GM21825 (cell line): Measurements from ENCODE around the gene SETBP1.
A peak's percentile ranks its signal among the peaks of the same experiment; 100 is the strongest.

Experiments used
- ATAC-seq: cut with Tn5 transposase; IDR thresholded peaks from one replicate; pipeline ENCODE4 v1.9.1; 2021; ENCODE audit warnings: mild to moderate bottlenecking, moderate library complexity; ENCODE audit not compliant: unreplicated experiment

Gene SETBP1

DNA sequence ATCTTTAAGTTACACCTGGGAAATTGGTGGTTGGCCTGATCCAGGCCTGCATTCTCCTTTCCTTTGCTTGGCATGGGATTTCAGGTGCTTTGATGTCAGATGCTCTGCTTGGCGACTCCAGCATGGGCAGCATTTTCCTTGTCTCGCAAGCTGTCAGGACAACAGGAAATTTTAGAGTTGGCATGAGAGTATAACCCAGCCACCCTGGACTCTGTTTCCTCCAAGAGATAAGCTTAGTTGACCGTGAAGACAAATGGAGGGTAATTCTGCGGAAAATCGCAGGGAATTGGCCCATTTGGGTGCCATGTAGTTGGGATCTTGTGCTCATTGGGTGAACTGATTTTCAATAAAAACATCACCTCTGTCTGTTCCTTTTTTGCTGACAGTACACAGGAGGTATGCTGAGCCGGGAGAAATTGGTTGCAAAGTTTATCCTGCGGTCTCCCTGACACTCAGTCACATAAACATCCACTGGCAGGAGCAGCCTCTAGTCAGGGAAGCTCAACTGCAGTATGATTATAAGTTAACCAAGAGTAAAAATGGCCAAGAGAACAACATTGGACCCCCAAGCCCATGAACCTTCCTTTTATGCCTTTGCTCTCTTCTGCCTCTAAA lies 409.9 kb downstream of the SETBP1 start:
- no peak for ATAC-seq

DNA sequence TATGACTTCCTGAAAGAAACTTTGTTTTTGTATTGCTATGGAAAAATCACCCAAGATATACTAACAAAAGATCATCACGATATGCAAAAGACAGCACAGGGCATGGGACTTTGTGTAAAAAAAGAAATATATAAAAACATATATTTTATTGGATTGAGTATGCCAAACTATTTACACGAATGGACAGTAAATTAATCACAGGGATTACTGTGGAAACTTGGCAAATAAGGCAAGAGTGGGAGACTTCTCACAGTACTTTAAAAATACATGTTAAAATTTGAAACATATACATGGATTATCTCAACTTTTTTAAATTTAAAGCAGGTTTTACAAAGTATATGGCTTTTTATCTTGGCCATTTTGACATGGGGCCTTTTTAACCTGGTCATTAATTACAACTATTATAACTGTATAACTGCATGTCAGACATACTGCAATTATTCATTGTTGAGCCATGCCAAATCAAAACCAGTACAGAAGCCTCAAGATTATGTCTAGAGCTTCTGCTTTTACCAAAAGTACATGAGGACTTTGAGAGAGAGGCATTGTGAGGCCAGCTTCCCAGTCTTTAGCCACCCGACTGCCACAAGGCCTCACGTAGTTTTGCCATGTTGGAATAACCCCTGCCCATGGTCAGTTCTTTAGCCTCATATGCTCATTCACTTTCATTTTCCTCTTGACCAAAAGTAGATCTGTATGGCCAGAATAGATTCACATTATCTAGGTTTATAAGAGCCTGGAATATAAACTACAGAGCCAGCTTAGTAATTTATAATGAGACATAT lies 419.8 kb downstream of the SETBP1 start:
- ATAC-seq: no peak

DNA sequence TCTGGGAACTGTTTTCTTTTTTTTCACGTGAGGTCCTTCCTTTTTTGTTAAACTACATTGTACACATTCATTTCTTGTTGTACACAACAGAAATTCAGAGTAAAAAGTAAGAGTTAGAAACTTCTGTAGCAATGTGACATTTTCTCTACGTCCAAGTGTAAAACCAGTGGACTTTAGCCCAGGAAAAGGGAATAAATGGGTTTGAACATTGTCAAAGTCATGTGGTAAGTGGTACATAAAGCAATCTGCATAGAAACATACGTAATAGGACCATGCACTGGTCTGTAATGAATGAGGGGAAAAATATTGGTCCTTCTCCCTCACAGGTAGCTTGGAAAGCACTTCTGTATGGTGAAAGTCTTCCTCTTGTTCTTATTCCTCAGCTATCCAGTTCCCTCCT lies 421.4 kb downstream of the SETBP1 start:
- ATAC-seq: no peak

DNA sequence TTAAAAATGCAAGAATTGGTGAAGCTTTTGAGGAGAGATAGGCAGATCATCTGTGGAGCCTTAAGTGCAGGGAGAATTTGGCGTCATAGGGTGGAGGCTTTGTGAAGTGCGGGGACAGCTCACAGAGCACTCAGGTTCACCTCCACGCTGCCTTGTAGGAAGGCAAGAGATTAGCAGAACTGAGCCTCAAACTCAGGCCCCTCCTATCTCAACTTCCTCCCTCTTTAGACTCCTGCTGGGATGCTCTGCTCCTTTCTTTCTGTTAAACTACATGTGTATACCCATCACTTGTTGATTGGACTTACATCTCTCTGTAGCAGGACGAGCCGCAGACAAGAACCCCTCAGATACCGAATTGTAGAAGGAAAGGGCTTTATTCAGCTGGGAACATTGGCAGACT lies 422.2 kb downstream of the SETBP1 start:
- ATAC-seq: no peak

DNA sequence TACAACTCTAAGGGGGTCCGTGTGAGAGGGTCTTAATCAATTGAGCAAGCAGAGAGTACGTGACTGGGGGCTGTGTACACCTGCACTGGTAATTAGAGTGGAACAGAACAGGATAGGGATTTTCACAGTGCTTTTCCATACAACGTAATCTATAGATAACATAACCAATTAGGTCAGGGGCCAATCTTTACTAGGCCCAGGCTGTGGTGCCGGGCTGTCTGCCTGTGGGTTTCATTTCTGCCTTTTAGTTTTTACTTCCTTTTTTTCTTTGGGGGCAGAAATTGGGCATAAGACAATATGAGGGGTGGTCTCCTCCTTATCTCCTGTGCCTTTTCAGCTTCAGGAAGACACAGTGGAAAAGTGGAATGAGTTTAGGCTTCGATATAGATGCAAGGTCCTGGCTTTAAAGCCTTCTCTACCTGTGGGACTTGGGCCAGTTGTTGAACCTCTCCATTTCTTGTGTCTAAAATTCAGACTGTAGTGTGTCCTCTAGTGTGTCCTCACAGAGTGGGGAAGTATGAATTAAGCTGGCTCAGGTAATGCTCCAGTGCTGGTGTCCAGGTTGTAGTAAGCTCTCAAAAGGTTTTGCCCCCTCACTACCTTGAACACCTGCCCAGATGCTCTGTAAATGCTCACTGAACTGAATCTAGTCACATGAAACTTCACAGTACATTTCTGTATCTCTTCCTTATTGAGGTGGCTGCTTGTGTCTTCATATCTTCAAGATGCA lies 422.8 kb downstream of the SETBP1 start:
- peak; percentile 46 for ATAC-seq

DNA sequence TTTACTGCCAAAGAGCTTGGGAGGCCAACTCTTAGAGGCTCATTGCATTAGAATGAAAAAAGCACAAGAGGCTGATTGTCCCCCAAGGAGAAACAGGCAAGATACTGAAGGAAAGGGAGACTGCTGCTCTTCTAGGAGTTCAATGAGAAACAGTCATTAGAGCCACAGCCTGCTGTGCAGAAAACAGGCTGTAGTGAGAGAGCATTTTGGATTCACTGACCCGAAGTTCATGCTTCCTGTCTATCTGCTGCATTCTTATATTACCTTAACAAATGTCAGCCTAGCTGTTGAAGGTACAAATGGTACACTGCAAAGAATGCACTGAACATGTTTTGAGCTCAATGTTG lies 423.3 kb downstream of the SETBP1 start:
- peak; percentile 16 for ATAC-seq

DNA sequence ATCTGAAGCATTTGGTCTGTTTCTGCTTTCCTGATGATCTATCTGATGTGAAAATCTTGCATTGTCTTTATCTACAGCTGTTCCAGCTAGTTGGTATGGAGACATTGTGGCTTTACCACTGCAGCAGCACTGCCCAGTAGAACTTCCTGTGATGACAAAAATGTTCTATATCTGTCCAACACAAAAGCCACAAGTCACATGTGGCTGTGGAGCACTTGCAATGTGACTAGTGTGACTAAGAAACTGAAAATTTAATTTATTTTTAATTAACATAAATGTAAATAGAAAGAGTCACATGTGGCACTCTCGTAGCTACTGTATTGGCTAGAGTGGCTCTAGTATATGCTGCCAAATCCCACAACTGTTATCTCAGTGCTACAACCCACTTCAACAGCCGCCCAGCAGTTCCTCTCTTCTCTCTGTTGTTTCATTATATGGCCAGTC lies 425.7 kb downstream of the SETBP1 start:
- ATAC-seq: peak; percentile 87

DNA sequence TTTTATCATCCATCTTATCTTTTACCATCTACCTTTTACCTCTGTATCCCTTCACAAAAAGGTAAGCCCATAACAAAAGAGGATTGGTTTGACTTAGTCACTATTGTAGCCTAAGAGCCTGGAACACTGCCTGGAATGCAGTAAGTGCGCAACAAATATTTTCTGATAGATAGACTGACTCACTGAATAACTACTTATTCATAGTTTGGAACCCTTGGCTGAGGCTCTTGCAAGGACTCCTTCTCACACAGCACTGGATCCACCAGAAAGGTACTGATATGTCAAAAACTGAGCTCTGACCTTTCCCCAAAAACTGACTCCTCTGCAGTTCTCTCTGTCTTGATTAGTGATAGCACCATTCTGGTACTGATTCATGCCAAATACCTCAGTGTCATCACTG lies 426.7 kb downstream of the SETBP1 start:
- no peak for ATAC-seq

DNA sequence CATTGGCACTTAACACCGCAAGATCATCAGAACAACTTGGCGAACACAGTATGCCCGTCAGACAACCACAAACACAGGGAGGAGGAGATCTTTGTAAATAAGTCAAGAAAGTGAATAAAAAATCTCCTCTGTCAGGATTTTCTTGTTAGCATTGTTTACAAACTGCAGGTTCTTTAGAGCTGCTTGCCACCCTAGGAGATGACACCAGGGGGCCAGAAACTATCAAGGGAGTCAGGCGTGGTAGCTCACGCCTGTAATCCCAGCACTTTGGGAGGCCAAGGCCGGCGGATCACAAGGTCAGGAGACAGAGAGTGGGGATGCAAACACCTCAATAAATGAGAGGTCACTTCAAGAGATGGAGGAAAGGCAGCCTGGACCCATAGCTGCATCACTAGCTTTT lies 428.1 kb downstream of the SETBP1 start:
- no peak for ATAC-seq

DNA sequence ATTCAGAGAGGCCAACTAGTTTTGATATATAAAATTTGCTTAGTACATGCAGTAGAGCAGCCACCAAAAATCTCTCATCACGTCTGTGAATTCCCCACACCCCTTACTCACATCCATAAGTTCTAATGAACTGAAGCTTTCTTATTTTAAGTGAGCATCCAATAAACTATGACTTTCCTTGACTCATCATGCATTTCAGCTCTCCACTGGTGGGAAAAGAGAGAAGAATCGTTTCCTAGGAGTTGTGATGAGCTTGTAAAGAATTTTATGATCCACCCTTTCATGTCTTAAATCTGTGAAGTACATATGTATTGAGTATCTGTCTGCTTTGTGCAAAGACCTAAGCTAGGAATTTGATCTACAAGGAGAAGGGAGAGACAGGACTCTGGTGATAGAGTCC lies 428.6 kb downstream of the SETBP1 start:
- no peak for ATAC-seq

DNA sequence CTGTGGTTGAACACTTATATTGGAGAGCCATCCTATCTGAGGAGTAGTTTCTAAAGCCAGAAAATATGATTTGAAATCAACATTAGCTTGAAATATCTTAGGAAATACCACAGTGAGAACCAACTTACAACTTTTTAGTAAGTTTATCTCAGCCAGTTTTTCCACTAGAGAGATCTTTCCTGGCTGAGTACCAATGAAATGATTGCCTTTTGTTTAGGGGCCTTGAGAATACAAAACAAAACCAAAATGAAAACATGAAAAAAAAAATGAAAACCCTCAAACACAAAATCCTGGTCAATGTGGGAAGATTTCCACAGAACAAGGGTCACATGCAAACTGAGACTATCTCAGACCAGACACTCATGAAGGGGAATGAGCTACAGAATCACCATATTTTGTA lies 429.0 kb downstream of the SETBP1 start:
- ATAC-seq: no peak

DNA sequence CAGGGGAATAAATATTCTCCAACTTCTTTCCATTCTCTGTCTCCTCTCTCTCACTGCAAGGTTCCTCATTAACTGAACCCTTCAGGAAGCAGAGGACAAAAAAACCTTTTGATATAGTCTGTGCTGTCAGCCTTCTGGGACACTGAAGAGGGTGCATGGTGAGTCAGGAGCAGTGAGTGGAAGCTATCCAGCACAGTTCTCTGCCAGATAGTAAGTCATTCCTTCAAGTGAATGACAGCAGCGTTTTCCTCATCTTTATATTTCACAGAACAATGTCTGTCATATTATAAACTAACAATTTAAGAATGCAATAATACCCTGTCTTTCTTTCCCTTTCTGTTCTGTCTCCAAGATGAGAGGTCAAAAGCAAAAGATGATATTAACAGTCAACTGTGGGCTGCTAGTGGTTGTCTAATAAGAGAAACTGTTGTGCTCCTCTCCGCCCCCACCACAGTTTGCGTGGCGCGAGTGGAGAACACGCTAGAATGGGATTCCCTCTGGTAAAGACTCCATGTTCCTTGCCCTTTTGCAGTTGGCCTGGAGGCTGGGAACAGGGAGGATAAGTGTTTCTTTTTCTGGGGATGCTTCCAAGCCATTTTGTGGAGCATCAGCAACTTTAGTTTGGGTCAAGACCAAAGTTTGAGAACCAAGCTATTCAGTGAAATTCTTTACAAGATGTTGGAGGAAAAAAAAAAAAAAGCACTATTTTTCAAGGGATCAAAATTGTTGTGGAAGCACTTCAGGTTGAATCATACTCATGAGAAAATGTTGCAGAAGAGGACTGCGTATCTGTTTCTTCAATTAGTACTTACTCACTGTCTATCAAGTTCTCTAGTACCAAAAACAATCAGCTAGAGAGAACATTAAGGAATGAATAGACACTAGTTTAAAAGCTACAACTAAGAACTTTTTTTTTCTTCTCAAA lies 430.2 kb downstream of the SETBP1 start:
- no peak for ATAC-seq

DNA sequence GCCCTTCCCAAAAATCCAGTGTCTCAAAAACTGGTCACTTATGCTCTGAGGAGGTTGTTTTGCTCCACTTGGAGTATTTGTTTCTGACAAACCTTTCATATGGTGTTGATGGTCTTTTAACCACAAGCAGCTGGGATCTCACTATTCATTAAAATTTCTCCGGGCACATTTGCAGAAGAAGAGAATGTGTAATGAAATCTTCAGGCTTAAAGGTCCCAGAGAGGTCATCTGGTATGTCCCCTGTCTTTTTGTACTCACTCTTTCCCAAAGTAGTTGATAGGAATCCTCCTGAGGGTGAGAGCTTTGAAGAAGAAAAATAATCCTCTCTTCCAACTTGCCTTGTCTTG lies 430.8 kb downstream of the SETBP1 start:
- no peak for ATAC-seq

DNA sequence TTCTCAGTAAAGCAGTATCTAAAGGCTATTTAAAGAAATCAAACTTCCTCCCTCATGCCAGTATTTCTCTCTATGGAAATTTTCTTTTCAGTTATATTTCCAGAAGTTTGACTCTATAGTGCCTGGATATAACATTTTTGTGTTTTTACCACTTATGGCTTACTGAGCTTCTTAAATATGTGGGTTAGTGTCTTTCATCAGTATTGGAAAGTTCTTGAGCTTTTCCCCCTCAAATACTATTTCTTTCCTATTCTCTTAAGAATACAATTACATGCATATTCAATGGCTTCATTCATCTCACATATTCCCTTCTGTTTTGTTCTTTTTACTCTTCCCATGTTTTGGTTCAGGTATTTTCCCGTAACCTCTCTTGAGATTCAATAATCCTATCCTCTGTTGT lies 432.0 kb downstream of the SETBP1 start:
- ATAC-seq: no peak

DNA sequence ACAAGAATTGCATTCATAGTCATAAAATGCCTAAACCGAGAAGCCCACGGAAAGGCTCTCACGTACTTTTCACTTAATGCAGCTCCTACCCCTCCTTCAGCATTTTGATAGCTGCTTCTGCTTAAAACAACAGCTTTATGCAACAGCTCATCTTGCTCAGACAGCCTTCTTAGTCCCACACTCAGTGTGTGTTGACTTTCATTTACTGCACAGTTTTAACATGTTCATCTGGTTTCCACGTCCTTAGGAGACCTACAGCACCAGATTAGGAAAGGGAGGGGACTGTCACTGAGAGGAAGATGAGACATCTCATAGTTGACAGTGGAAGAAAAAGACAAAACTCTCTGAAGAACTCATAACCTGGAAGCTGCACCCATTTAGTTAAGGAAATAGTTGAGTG lies 435.4 kb downstream of the SETBP1 start:
- ATAC-seq: no peak
